Gastrocnemius medialis (tissue), 4 donors: ENCODE results near the gene APPBP2.

Source experiments
- CTCF ChIP-seq, 5 experiments: fragments of 450-650 bp in 3 of 5; fragments of 200-600 bp in 2 of 5; sonication (generic) in 2 of 5; IDR thresholded peaks in 4 of 5; conservative IDR thresholded peaks in 1 of 5; 1 replicate in 4 of 5; 2 replicates in 1 of 5; pipeline ENCODE4 v1.5.1; 2016 to 2019; ENCODE audit warnings: antibody characterized with exemption in 5 of 5, mild to moderate bottlenecking in 3 of 5, moderate library complexity in 3 of 5
- POLR2A ChIP-seq, 2 donors: fragments of 450-650 bp; IDR thresholded peaks; one replicate each; pipeline ENCODE4 v1.6.1; 2017; ENCODE audit warnings: antibody characterized with exemption in 2 of 2, mild to moderate bottlenecking in 2 of 2, moderate library complexity in 2 of 2

GRCh38 chr17:60508384-60508980, 17.6 kb downstream of the APPBP2 start:
- TF ChIP-seq CTCF (IDR thresholded peaks at IDR 0.05 in 4 of 5, conservative IDR thresholded peaks at IDR 0.05 in 1 of 5) (no peak), POLR2A (IDR thresholded peaks at IDR 0.05) (no peak)
